GM21390 (cell line): ENCODE data around the gene RAB34.
"Not testable (repeated sequence)": the region's sequence is repeated elsewhere in the genome, so short reads cannot be mapped to it uniquely, and the experiment has no call there.

Source experiments
- ATAC-seq: cut with Tn5 transposase; IDR thresholded peaks from one replicate; pipeline ENCODE4 v1.9.1; 2021; ENCODE audit not compliant: unreplicated experiment

RAB34 gene

DNA sequence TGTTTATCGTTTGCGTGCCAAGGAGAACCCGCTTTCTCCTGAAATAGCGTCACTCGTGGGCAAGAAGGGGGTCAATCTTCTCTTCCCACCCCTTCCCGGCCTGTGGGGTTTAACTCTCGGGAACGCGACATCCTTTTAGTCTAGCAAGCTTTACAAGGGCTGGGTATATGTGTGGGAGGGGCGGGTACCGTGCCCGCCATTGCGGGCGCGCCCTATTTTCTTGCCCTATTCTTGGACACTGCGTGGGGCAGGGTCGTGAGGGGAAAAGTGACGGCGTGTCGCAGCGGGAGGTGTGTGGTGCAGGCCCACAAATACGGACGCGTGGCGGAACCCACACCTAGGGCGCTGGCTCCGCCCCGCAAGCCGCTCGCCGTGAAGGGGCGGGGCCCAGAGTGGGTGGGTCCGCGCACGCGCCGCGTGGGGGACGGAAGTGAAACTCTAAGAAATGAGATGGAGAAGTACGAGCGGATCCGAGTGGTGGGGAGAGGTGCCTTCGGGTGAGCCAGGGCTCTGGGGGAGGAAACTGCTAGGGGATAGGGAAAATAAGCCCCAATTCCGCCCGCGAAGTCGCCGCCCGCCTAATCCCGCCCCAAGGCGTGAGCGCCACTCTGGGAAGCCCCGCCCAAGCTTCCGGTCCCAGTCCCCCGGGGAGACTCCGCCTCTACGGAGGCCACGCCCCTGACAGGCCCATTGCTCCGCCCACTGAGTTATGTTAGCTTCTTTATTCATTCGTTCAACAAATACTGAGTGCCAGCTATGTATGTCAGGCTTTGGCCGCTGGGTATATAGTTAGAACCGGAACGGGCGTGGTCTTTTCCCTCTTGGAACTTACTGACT is 10.9 kb upstream of the RAB34 start, which contains the start of gene NEK8:
NEK8 (plus strand) TSS at position 425 of the 837 bp plus-strand sequence; CDS start at position 451, 26 bp downstream.
- ATAC-seq = peak; percentile 33

DNA sequence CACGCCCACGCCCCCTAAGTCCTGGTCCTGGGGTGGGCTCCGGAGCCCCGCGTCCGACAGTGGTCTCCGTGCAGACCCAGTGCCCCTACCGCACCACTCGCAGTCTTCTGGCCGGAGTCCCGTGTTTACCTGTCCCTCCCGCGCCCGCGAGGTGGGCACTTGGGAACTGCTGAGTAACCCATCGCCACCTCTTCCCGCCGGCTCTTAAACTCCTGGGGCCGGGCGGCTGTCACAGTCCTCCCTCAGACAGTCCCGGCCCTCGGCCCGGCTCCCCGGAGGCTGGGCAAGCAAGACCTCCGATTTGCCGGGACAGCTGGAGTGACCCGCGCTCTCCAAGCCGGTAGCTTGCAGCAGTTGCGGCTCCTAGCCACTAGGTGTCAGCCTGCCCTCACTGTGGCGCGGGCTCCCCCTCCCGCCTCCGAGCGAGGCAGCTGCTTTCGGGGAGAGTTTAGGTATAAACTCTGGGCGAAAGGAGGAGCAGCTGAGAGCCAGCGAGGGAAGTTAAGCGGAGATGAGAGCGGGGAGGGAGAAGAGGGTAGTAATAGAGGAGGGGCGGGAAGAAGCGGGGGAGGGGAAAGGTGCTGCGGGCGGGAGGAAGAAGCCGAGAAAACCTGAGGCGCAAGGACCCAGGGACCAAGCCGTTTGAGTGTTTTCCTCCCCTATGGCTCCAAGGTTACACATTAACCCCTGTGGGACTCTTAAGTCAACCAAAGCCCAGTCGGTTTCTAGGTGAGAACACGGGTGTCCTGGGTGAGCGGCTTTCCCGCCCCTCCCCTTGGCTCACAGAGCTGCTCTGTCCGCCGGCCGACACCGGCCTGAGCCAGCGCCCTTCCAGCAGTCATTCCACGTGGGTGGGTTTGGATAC is 9.2 kb upstream of the RAB34 start:
- peak; percentile 42 for ATAC-seq

DNA sequence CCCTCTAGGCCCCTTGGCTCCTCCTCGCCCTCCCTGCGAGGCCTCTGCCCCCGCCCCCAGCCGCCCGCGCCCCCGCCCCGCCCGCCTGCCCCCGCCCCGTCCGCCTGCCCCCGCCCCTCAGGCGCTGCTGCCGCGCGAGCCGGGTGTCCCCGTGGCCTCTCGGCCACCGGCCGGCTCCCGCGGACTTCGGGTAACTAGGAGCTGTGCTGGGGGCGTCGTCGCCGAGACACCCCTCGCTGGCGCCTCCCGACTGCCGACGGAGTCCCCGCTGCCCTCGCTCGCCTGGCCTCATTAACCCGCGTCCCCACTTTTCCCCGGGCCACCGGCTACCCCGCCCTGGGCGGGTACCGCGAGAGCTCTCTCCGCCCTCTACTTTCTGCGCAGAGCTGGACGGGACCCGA is 8.6 kb upstream of the RAB34 start, which contains the start of gene TLCD1:
TLCD1 (minus strand) TSS at position 8 of the 401 bp plus-strand sequence. CDS start 136 bp downstream, outside the sequence.
- ATAC-seq = no peak

DNA sequence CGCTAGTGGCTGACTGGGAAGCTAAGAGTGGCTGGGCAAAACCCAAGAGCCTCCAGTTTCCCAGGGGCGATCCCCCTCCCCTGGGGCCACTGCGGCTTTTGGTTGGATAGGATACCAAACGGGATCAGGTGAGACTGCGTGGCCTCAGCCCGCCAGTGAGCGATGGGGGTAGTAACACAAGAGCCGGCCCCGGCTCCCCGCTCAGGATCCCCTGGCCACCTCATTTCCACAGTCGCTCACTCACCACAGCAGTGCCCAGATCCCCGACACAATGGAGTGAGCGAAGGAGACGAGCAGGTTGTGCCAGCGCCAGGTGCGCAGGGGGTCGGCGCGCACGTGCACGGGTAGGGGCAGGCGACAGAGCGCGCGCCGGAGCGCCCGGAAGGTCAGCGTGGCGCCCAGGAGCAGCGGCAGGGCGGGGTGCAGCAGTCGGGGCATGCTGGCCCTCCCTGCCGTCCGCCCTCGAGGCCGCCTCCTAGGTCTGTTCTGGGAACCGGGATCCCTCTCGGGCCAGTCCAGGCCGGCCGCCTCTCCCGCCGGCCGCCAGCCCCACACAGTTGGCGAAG is 8.1 kb upstream of the RAB34 start:
- no peak for ATAC-seq

DNA sequence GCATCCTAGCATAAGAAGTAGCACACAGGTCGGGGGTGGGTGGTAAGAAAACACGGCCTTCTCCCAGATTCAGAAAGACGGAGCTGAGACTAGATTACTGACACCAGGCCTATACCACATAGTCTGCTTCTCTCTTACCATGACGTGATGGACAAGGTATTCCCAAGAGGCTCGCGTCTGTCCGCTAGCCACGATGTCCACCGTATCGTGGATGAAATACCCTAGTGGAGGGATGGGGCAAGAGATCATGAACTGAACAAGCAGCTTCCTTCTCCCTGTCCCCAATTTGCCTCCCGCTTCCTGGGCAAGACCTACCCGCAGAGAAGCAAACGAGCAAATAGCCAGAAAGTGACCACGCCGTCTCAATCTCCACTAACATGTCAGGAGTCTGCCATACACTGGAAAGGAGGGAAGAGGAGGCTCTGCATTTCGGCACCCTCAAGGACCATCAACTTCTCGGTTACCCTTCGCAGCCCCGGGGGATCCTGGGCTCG is 7.5 kb upstream of the RAB34 start:
- ATAC-seq = no peak

DNA sequence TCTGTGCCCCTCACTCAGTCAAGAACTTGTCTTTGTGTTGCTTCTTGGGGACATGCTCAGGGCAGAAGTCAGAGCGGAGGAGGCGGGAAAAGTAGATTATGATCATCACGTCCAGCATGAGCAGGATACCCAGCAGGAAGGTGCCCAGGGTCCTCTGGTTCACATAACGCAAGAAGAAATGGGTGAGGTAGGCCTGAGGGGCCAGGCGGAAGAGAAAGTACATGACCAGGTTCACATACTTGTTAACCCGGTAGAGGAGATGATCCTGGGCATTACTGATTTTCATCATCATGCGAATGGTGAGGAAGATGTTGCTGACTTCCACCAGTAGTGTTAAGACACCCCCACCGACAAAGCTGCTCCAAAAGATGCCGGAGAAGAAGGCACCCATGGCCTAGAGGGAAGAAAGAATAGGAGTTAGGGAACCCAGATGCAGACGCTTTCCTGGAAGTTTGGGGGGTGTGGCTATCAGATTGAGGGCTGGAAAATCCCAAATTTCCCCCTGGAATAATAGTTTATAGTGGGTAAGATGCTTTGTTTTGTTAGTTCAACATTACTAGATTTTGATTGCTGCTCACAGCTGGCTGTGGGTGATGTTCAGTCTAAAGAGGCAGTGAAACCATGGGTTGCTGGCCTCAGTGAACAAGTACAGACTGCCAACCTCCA is 7.0 kb upstream of the RAB34 start:
- ATAC-seq = no peak

DNA sequence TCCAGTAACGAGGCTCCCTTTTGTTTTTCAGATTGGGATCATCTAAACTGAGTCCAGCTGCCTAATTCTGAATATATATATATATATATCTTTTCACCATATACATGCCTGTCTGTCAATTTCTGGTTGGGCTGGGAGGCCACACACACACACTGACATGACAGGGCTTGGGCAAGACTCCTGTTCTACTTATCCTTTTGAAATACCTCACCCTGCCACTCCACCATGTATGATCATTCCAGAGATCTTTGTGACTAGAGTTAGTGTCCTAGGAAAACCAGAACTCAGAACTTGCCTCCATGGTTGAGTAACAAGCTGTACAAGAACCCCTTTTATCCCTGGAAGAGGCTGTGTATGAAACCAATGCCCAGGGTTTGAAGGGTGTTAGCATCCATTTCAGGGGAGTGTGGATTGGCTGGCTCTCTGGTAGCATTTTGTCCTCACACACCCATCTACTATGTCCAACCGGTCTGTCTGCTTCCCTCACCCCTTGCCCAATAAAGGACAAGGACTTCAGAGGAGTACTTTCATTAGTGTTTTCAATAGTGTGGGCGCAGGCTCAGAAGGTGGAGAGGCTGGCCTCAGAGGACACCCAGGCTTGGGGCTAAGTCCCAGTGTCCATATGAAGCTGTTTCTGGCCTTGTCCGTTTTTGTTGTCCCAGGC is 6.3 kb upstream of the RAB34 start:
- not testable (repeated sequence) for ATAC-seq

DNA sequence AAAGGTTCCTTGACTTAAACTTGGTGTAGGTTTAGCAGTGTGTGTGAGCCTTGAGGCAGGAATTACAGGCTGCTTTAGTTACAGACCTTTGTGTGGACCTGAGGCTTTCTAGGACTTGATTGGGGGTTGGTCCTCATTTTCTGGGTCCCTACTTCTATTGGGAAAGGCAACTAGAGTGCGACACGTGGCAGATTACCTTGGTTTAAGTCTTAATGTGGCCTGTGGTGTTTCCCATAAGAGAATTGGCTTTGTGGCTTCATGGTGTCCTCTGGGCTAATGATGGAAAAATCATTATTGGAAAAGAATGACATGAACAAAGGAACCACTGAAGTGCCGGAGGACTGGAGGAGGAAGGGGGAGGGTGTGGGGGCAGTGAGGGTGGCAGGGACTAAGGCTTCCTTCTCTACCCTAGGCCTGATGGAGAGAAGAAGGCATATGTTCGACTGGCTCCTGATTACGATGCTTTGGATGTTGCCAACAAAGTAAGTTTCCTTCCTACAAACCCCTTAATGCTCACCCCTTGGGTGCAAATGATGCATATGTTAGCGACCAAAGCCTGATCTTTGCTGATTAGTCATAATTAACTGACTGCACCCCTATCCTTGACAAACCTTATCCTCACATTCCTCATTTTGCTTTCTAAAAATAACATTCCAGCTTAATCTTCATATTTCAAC is 5.6 kb upstream of the RAB34 start:
- ATAC-seq = no peak

DNA sequence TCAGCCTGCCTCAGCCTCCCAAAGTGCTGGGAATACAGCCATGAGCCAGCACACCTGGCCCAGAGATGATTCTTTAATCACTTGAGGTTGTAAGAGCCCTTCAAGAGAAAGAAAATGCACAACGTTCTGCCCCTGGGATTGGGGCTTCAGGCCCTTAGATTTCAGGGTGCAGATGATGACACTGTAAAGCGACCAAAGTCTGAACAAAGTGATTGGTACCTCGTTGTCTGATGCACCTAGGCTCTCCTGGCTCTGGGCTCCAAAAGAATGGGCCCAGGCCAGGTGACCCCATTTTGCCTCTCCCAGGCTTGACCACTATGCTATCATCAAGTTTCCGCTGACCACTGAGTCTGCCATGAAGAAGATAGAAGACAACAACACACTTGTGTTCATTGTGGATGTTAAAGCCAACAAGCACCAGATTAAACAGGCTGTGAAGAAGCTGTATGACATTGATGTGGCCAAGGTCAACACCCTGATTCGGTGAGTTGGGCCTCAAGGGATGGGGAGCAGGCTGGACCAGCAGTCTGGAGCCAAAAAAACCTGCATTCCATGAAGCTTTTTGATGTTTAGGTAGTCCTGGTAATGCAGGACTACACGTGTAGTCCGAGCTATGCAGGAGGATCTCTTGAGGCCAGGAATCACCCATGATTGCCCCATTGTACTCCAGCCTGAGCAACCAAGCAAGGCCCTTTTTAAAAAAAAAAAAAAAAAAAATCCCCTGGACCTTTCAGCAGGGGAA is 4.9 kb upstream of the RAB34 start:
- ATAC-seq = no peak

DNA sequence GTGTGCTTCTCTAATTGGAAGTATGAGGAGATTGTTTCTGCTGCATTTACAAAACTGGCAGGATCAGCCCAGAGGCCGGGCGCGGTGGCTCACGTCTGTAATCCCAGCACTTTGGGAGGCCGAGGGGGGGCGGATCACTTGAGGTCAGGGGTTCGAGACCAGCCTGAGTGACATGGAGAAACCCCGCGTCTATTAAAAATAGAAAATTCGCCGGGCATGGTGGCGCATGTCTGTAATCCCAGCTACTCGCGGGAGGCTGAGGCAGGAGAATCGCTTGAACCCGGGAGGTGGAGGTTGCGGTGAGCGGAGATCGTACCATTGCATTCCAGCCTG is 3.3 kb upstream of the RAB34 start:
- not testable (repeated sequence) for ATAC-seq

DNA sequence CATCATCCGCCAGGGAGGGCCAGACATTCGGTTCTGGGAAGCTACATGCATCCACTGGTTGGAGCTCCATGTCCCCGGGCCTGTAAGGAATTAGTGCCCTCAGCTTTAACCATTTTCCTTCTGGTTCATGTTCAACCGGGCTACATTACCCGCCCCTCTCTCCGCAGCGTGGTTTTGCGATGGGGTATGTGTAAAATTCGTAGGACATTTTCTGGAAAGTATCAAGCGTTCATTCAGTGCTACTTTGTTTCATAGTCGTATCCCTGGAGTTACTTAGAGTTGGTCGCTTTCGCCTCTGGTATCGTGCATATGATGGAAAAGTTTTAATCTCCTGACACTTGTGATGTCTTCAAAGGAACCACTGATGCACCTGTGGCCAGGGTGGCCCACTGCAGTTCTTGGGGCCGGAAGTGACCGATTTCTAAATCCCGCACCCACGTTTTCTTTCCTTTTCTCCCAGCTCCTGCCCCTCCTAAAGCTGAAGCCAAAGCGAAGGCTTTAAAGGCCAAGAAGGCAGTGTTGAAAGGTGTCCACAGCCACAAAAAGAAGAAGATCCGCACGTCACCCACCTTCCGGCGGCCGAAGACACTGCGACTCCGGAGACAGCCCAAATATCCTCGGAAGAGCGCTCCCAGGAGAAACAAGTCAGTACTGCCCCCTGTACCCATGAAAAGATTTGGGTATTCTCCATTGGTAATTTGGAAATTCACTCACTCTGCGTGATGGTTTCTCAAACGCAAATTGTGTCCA is 2.8 kb upstream of the RAB34 start:
- ATAC-seq = no peak

DNA sequence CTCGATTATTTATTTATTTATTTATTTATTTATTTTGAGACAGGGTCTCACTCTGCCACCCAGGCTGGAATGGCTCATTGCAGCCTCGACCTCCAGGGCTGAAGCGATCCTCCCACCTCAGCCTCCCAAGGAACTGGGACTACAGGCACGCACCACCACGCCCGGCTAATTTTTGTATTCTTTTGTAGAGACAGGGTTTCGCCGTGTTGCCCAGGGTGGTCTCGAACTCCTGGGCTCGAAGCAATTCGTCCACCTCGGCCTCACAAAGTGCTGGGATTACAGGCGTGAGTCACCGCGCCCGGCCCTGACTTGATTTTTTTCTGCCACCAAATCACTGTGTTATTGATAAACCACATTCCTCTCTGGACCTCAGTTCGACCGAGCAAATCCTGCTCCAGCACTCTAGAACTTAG is 1.4 kb upstream of the RAB34 start:
- ATAC-seq = no peak

DNA sequence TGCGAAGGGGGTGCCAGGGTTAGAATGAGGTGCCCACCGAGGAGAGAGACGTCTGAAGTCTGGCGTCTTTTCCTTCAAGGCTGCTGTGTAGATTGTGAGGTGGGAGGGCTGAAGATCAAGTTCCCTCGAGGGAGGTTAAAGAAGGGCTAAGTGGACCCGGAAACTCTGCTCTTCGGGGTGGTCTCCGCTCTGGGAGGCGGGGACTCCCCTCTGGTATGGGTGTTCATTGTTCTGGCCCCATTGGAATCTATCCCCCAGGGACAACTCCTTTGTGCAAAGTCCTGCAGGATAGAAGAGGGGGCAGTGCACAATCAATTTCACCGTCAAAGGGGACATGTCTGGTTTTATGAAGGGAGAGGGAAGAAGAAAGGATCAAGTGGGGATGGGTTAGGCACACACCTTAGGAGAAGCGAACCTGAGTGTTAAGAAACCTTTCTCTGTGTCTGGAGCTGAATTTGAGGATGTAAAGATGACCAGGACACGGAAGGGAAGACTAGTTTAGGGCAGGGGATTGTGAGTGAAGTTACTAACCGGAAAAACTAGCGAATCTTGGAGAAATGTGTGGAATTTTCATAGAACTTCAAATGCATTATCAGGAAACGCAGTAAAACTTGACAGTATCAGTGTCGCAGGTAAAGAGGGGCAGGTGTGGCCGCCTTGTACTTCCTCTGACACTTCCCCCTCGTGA is 809 bp upstream of the RAB34 start:
- ATAC-seq = no peak

DNA sequence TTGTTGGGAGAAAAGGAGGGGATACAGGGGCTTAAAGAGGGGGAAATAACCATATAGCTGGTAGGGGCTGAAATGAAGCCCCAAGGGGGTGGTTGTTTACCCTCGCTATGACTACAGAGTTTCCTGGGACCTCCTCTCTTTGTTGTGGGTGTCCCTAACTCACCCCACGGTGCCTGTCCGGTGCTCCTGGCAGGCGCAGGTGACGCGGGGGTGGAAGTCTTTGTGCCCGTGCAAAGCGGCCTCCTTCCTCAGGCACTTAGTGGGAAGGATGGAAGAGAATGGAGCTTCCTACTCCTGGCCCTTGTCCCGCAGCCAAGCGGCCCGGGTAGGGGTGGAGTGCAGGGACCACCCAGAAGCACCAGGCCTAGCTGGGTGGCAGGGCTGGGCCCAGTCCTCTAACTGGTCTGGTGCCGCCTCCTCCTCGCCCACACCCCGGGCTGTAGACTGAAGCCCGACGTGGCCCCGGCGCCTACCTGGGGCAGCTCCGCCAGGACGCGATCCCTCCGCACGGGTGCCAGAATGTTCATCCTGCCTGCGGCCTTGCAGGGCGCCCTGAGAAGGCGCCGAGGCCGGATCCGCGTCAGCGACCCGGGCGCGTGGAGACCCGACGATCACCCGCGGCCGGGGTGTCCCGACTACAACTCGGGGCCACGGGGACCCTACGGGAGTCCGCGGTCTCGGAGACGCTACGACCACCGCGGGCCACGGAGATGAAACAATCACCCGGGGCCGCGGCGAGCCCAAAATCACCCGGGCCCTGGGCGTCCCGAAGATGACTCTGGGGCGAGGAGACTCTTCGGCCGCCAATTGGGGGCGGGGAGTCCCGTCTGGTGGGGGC is 709 bp downstream of the RAB34 start:
- no peak for ATAC-seq

DNA sequence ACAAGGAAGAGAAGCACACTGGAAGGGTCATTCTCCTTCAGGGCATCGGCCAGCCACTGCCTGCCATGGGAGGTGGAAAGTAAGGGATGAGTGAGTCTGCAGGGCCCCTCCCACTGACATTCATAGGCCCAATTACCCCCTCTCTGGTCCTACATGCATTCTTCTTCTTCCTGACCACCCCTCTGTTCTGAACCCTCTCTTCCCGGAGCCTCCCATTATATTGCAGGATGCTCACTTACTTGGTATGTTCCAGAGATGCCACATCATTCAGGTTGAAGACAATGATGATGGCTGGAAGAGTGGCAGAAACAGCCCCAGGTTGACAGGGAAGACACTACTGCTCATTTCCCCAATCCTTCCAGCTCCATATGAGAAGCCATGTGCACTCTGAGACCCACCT is 2.5 kb downstream of the RAB34 start:
- no peak for ATAC-seq

DNA sequence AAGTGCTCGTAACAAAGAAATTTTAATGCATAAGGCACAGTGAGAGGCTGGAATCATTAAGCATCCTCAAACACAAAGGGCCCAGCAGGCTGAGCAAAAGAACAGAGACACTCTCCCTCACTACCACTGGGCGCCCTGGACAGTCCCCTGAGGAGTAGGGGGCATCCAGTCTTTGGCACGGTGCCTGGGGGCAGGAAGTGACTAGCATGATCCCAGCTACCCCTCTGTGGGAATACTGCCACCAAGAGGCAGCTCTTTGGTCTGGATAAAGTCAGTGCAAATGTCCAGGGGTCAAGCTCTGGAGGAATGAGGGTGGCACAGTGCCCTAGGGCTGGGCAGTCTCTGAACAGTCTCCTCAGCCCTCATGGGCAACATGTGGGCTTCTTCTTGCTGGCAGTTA is 3.4 kb downstream of the RAB34 start:
- no peak for ATAC-seq
